SU-DHL-6 (cell line): ENCODE data around the gene PPP1CB.

Source experiments
- EZH2phosphoT487 ChIP-seq: fragments of 200-600 bp; sonication (generic), shearing (Covaris generic); conservative IDR thresholded peaks from 2 replicates; pipeline ENCODE4 v1.6.1; 2018; ENCODE audit warnings: mild to moderate bottlenecking, antibody characterized with exemption, low read length, moderate library complexity, mixed read lengths
- TF ChIP-seq, protein P1 (sequence below): fragments of 200-600 bp; sonication (generic); IDR thresholded peaks from one replicate; pipeline ENCODE4 v1.5.1; 2017; ENCODE audit warnings: antibody characterized with exemption, mild to moderate bottlenecking, low read length, moderate library complexity; ENCODE audit not compliant: insufficient read depth, poor library complexity, severe bottlenecking

GRCh38 chr2:28779001-28779400 lies 27.4 kb downstream of the PPP1CB start:
- TF ChIP-seq EZH2phosphoT487: no peak
- TF ChIP-seq, protein P1, sequence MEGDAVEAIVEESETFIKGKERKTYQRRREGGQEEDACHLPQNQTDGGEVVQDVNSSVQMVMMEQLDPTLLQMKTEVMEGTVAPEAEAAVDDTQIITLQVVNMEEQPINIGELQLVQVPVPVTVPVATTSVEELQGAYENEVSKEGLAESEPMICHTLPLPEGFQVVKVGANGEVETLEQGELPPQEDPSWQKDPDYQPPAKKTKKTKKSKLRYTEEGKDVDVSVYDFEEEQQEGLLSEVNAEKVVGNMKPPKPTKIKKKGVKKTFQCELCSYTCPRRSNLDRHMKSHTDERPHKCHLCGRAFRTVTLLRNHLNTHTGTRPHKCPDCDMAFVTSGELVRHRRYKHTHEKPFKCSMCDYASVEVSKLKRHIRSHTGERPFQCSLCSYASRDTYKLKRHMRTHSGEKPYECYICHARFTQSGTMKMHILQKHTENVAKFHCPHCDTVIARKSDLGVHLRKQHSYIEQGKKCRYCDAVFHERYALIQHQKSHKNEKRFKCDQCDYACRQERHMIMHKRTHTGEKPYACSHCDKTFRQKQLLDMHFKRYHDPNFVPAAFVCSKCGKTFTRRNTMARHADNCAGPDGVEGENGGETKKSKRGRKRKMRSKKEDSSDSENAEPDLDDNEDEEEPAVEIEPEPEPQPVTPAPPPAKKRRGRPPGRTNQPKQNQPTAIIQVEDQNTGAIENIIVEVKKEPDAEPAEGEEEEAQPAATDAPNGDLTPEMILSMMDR: no peak
